Tibial artery (tissue), 4 donors: ENCODE measurements around the gene RNF187.

Experiments
- DNase-seq, 2 donors: peaks; one replicate each; pipeline ENCODE4 v3.0.0-alpha.2; 2019
- H3K27ac ChIP-seq, 2 donors: fragments of 200-600 bp; sonication (generic) in 1 of 2; 1 replicate in 1 of 2; 2 replicates in 1 of 2; pipeline ENCODE4 v1.5.1; 2018 to 2019; ENCODE audit warnings: mild to moderate bottlenecking in 1 of 2
- H3K27me3 ChIP-seq, 2 donors: fragments of 200-600 bp; sonication (generic) in 1 of 2; one replicate each; pipeline versions ENCODE4 v1.5.1 to v1.6.0; 2016 to 2019
- H3K36me3 ChIP-seq, 3 donors: fragments of 200-600 bp; sonication (generic) in 2 of 3; one replicate each; pipeline ENCODE4 v1.5.1; 2016 to 2019; ENCODE audit warnings: mild to moderate bottlenecking in 2 of 3
- H3K4me1 ChIP-seq, 4 donors: fragments of 200-600 bp; sonication (generic) in 2 of 4; 1 replicate in 3 of 4; 2 replicates in 1 of 4; pipeline ENCODE4 v1.5.1; 2016 to 2019
- H3K4me3 ChIP-seq, 2 donors: fragments of 200-600 bp; sonication (generic) in 1 of 2; 1 replicate in 1 of 2; 2 replicates in 1 of 2; pipeline ENCODE4 v1.5.1; 2018 to 2019; ENCODE audit warnings: mild to moderate bottlenecking in 2 of 2
- H3K9me3 ChIP-seq, 3 donors: fragments of 200-600 bp; sonication (generic) in 1 of 3; one replicate each; pipeline ENCODE4 v1.5.1; 2016 to 2019
- intact Hi-C: fragments of 100-400 bp; cut with DNase I; formaldehyde crosslinking; loops from one replicate; pipeline ENCODE4 v1.15.0; 2023; ENCODE audit warnings: low total_unique reads
- TF ChIP-seq, protein P1 (sequence below), 2 experiments: fragments of 200-600 bp in 1 of 2; fragments of 450-650 bp in 1 of 2; IDR thresholded peaks; one replicate each; pipeline ENCODE4 v1.5.1; 2017 to 2019; ENCODE audit warnings: antibody characterized with exemption in 2 of 2, mild to moderate bottlenecking in 1 of 2, moderate library complexity in 1 of 2

The RNF187 gene

DNA sequence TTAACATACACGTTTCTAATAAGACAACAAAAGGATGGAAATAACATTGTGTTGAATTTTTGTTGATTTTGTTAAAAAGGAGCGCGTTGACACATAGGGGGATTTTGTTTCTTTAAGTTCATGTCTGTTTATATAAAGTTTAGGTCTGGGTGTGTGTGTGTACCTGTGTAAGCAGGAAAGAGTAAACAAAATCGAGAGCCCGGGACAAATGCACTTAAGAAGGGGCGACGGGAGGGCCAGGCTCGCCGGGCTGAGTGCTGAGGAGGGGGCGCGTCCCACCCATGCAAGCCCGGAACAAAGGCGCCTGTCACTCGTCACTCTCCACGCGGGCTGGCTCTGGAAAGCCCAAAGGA, 41.7 kb upstream of the RNF187 start:
- Histone ChIP-seq H3K4me3 (peak overlapping the region in 1 of 2 donors; percentile 24), H3K4me1 (peaks cover 0 to 14% (median 10%) of the 10 kb centered on the region in 4 donors), H3K27me3 (peaks cover 7 to 67% of the 10 kb centered on the region in 2 donors), H3K27ac (no peak overlapping the region), H3K36me3 (no peaks in the 10 kb centered on the region), H3K9me3 (no peaks in the 10 kb centered on the region)
- no peak for DNase-seq
- intact Hi-C loops, result no loop called here
- TF ChIP-seq, protein P1, sequence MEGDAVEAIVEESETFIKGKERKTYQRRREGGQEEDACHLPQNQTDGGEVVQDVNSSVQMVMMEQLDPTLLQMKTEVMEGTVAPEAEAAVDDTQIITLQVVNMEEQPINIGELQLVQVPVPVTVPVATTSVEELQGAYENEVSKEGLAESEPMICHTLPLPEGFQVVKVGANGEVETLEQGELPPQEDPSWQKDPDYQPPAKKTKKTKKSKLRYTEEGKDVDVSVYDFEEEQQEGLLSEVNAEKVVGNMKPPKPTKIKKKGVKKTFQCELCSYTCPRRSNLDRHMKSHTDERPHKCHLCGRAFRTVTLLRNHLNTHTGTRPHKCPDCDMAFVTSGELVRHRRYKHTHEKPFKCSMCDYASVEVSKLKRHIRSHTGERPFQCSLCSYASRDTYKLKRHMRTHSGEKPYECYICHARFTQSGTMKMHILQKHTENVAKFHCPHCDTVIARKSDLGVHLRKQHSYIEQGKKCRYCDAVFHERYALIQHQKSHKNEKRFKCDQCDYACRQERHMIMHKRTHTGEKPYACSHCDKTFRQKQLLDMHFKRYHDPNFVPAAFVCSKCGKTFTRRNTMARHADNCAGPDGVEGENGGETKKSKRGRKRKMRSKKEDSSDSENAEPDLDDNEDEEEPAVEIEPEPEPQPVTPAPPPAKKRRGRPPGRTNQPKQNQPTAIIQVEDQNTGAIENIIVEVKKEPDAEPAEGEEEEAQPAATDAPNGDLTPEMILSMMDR (IDR thresholded peaks at IDR 0.05), result no peak

DNA sequence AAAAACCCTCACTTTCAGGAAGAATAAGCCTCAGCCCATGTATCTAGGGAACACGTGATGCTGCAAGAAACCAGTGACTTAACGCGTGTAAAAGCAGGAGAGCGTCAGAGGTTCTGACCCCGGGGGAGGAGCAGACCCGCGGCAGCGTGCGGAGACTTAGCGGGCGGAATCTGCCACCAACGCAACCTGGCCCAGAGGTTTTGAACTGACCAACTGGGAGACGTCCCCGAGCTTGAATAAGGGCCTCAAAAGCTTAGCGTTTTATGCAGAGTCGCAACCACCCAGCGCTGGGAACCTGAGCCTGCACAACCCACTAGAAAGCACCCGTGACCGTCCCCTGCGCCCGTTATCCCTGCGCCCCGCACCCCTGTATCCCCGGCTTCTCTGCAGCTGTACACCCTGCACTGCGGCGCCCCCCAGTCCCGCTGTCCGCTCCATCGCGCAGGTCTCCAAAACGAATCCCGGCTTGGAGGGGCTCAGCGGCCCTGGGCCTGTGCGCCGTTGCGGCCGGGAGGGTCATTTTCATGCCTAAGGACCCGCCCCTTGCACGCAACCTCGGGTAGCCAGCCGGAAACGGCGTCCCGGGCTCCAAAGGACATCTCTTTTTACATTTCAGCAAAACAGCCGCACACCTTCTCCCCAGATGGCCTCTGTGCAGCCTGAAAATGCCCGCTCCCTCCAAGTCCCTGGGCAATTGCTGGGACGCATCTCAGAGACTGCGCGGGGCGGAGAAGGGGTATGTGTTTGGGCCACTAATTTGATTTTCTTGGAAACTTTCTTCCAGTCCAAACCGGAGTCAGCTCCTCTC, 41.1 kb upstream of the RNF187 start:
- H3K36me3 ChIP-seq, result no peaks in the 10 kb centered on the region
- no peak for DNase-seq

DNA sequence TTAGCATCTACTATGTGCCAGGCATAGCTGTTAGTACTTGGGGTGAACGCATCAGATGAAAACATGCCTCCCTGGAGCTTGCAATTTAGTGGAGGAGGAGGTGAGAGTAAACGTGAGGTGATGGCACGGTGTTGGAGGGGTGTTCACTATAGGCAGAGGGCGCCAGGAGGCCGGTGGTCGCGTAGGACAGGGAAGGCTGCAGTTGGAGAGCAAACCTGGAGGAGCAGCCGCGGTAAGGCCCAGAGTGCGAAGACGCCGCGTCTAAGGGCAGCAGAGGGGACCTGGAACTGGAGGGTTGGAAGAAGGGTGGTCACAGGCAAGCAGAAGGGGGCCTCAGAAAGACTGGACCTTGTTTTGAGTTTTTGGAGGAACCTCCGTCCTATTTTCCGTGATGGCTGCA, 40.3 kb upstream of the RNF187 start:
- H3K9me3 ChIP-seq, result no peaks in the 10 kb centered on the region
- no peak for DNase-seq
- peaks cover 0 to 14% (median 10%) of the 10 kb centered on the region in 4 donors for H3K4me1 ChIP-seq
- no peak overlapping the region for H3K27ac ChIP-seq
- H3K36me3 ChIP-seq, result no peaks in the 10 kb centered on the region
- intact Hi-C loops, result no loop called here
- peaks cover 7 to 53% of the 10 kb centered on the region in 2 donors for H3K27me3 ChIP-seq
- TF ChIP-seq, protein P1 (IDR thresholded peaks at IDR 0.05), result no peak
- H3K4me3 ChIP-seq, result no peak overlapping the region

More for the DNA sequence above, 41.1 kb upstream of the RNF187 start:
- Histone ChIP-seq H3K4me1 (peaks cover 0 to 14% (median 10%) of the 10 kb centered on the region in 4 donors), H3K9me3 (no peaks in the 10 kb centered on the region), H3K4me3 (peak overlapping the region in 1 of 2 donors; percentile 24), H3K27ac (no peak overlapping the region), H3K27me3 (peaks cover 7 to 62% of the 10 kb centered on the region in 2 donors)
- intact Hi-C loops, result no loop called here
- TF ChIP-seq, protein P1 (IDR thresholded peaks at IDR 0.05), result no peak

DNA sequence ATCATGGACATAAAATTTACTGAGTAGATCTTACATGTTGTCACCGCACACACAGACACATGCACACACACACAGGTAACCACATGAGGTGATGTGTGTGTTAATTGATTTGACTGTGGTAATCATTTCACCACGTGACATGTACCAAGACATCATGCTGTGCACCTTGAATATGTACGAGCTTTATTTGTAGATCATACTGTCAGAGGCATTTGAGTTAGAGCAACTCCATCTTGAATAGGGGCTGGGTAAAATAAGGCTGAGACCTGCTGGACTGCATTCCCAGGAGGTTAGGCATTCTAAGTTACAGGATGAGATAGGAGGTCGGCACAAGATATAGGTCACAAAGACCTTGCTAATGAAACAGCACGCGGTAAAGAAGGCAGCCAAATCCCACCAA, 38.8 kb upstream of the RNF187 start:
- intact Hi-C loops, result no loop called here

DNA sequence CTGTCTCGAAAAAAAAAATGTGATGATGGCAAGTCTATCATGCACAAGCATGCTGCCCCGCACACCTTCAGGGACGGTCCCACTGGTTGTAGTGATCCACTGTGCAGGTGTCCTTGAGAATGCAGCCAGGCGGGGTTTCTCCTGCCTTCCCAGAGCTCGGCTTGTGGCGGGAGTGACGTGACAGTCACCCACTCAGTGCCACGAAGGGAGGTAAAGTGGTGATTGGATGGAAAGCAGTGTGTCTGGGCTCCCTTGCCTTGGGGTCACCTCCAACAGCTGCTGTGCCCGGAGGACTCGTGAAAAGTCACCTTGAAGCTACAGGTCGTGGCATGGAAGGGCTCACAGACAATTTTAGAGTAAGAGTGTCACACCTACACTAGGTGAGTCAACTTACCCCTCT, 37.0 kb upstream of the RNF187 start:
- intact Hi-C loops, result no loop called here
- Histone ChIP-seq H3K9me3 (no peaks in the 10 kb centered on the region), H3K4me1 (peaks cover 0 to 13% (median 10%) of the 10 kb centered on the region in 4 donors), H3K36me3 (no peaks in the 10 kb centered on the region), H3K4me3 (no peak overlapping the region), H3K27me3 (peaks cover 4 to 22% of the 10 kb centered on the region in 2 donors), H3K27ac (no peak overlapping the region)
- DNase-seq, result no peak
- TF ChIP-seq, protein P1 (IDR thresholded peaks at IDR 0.05), result no peak

More for the DNA sequence above, 38.8 kb upstream of the RNF187 start:
- TF ChIP-seq, protein P1 (IDR thresholded peaks at IDR 0.05), result no peak
- H3K9me3 ChIP-seq, result no peaks in the 10 kb centered on the region
- no peak for DNase-seq
- peaks cover 0 to 14% (median 10%) of the 10 kb centered on the region in 4 donors for H3K4me1 ChIP-seq
- no peaks in the 10 kb centered on the region for H3K36me3 ChIP-seq
- H3K4me3 ChIP-seq, result no peak overlapping the region
- H3K27me3 ChIP-seq, result peaks cover 7 to 40% of the 10 kb centered on the region in 2 donors
- no peak overlapping the region for H3K27ac ChIP-seq
